K562 (cell line): ENCODE results near the gene P2RY13. TPM values are rescaled to one million over a fixed set of nuclear protein-coding genes. Genes with fewer than 3 reads are reported as not detected.

Experiments
- ATAC-seq: fragments of 200-7000 bp; cut with Tn5 transposase; 3 replicates; pipeline ENCODE4 v1.9.1; 2020; ENCODE audit warnings: moderate library complexity
- BruUV-seq: library from RNA; stranded (reverse); fragments of 400-500 nt; replicated peaks from 2 replicates; lab custom pipeline; 2021; lab: Mats Ljungman, UMichigan
- CTCF ChIA-PET: fragments of 300-600 bp; formaldehyde crosslinking; extraction: SDS; loops from one replicate; lab custom pipeline; 2021; ENCODE audit warnings: low intra/inter-chr PET ratio; lab: Yijun Ruan, JAX
- POLR2A ChIA-PET: fragments of 300-600, 350-650 bp; sonication (Branson Sonifier 250); formaldehyde crosslinking; extraction: SDS; loops from one replicate; lab custom pipeline; 2021; ENCODE audit warnings: antibody characterized with exemption, inconsistent platforms; lab: Yijun Ruan, JAX
- DNase-seq, 4 experiments: peaks; one replicate each; pipeline versions ENCODE4 v3.0.0 to v3.0.0-alpha.2; 2011 to 2018; ENCODE audit warnings: low spot score in 3 of 4, mixed read lengths in 3 of 4; ENCODE audit errors: extremely low read depth in 1 of 4
- FAIRE-seq: peaks from 2 replicates; lab custom pipeline; 2011; peaks lifted over from hg19 to GRCh38; lab: Jason Lieb, UNC
- H2AFZ ChIP-seq: 2 replicates; pipeline ENCODE4 v1.6.0; 2011; ENCODE audit warnings: low read depth, low read length, control low read depth, inconsistent platforms
- H3K27ac ChIP-seq: fragments of 200-600 bp; 3 replicates; pipeline ENCODE4 v1.8.0; 2011; ENCODE audit warnings: low read depth, mild to moderate bottlenecking, control low read depth, inconsistent platforms, low read length, moderate library complexity, mixed read lengths; ENCODE audit errors: extremely low read depth
- H3K27me3 ChIP-seq, 2 experiments: fragments of 300-600 bp in 1 of 2; 2 replicates in 1 of 2; 3 replicates in 1 of 2; pipeline versions ENCODE4 v1.6.0 to v1.8.0; 2011; ENCODE audit warnings: inconsistent platforms in 2 of 2, low read length in 2 of 2, mild to moderate bottlenecking in 1 of 2, mixed read lengths in 1 of 2, moderate library complexity in 1 of 2; ENCODE audit not compliant: control insufficient read depth in 2 of 2, insufficient read depth in 2 of 2
- H3K36me3 ChIP-seq: fragments of 300-600 bp; 3 replicates; pipeline ENCODE4 v1.8.0; 2011; ENCODE audit warnings: mild to moderate bottlenecking, low read length, inconsistent platforms; ENCODE audit not compliant: control insufficient read depth, insufficient read depth
- H3K4me1 ChIP-seq, 2 experiments: fragments of 200-600 bp in 1 of 2; replicated peaks in 1 of 2; 2 replicates in 1 of 2; 3 replicates in 1 of 2; pipeline versions ENCODE4 v1.5.1 to v1.8.0; 2011; ENCODE audit warnings: inconsistent platforms in 2 of 2, low read length in 2 of 2, mild to moderate bottlenecking in 1 of 2, mixed read lengths in 1 of 2, moderate library complexity in 1 of 2; ENCODE audit not compliant: control insufficient read depth in 2 of 2, insufficient read depth in 2 of 2
- H3K4me2 ChIP-seq: 2 replicates; pipeline ENCODE4 v1.6.1; 2011; ENCODE audit warnings: low read length, control low read depth, inconsistent platforms, mixed read lengths; ENCODE audit not compliant: insufficient read depth
- H3K4me3 ChIP-seq: fragments of 200-600 bp; sonication (generic), shearing (Covaris generic); 2 replicates; pipeline ENCODE4 v1.5.1; 2016; ENCODE audit warnings: control low read depth, inconsistent platforms
- H3K79me2 ChIP-seq: fragments of 200-600 bp; 3 replicates; pipeline ENCODE4 v1.8.0; 2011; ENCODE audit warnings: low read length, inconsistent platforms; ENCODE audit not compliant: control insufficient read depth, insufficient read depth
- H3K9ac ChIP-seq, 2 experiments: 2 replicates each; pipeline versions ENCODE4 v1.6.0 to v1.6.1; 2011; ENCODE audit warnings: low read depth in 2 of 2, low read length in 2 of 2, control low read depth in 1 of 2, inconsistent platforms in 1 of 2, mild to moderate bottlenecking in 1 of 2, mixed read lengths in 1 of 2; ENCODE audit not compliant: insufficient read depth in 1 of 2
- H3K9me1 ChIP-seq: one replicate; pipeline ENCODE4 v1.6.0; 2011; ENCODE audit warnings: inconsistent platforms, mild to moderate bottlenecking, low read length, moderate library complexity; ENCODE audit not compliant: control insufficient read depth, insufficient read depth
- H3K9me3 ChIP-seq: replicated peaks from 2 replicates; pipeline ENCODE4 v1.5.1; 2011; ENCODE audit warnings: low read depth, low read length, inconsistent platforms; ENCODE audit not compliant: control insufficient read depth, insufficient read depth
- H4K20me1 ChIP-seq: replicated peaks from 2 replicates; pipeline ENCODE4 v1.6.1; 2011; ENCODE audit warnings: low read length, inconsistent platforms, mixed read lengths; ENCODE audit not compliant: control insufficient read depth, insufficient read depth
- NR3C1 ChIP-seq: sonication (generic); formaldehyde crosslinking; IDR thresholded peaks from 2 replicates; pipeline ENCODE4 v1.8.1; 2022; ENCODE audit warnings: missing genetic modification reagents
- SOX6 ChIP-seq: fragments of 450-650 bp; IDR thresholded peaks from 2 replicates; pipeline ENCODE4 v1.6.1; 2014; ENCODE audit warnings: mild to moderate bottlenecking
- ZNF668 ChIP-seq: fragments of 250-450 bp; sonication (Bioruptor Pico); IDR thresholded peaks from 2 replicates; pipeline ENCODE4 v1.8.0; 2022; ENCODE audit warnings: mild to moderate bottlenecking, inconsistent platforms
- WGBS: fragments of 100-300 bp; shearing (Covaris generic); methylation state at CpG from one replicate; pipeline ENCODE4 v1.1.6; 2016; ENCODE audit warnings: low coverage, mixed read lengths; ENCODE audit not compliant: insufficient coverage; ENCODE audit errors: missing lambda C conversion rate; 5-methylcytosine and 5-hydroxymethylcytosine counted together
- in situ Hi-C: fragments of 300-500 bp; cut with MboI; formaldehyde crosslinking; loops from 4 replicates; pipeline ENCODE4 v1.15.0; 2018; ENCODE audit warnings: inconsistent platforms, mixed read lengths
- intact Hi-C: fragments of 100-400 bp; cut with micrococcal nuclease; formaldehyde crosslinking; loops from 2 replicates; pipeline ENCODE4 v1.14.2; 2022
- polyA plus RNA-seq, 8 experiments: library from polyadenylated mRNA; depleted of rRNA in 4 of 8; stranded (reverse) in 5 of 8; unstranded in 3 of 8; fragments of >200 nt; fragmentation: Nextera tagmentation in 2 of 8; fragmentation: Illumina TruSeq in 1 of 8; extraction: Ambion mirVana in 2 of 8; extraction: Trizol in 1 of 8; gene quantifications; 2 replicates each; pipeline versions ENCODE4 v1.2.1 to v1.2.3, GENCODE V29; 2011 to 2014; ENCODE audit warnings: inconsistent platforms in 1 of 8, missing spikeins in 1 of 8
- total RNA-seq, 7 experiments: library from RNA; depleted of rRNA in 6 of 7; stranded (reverse); fragments of >200 nt in 6 of 7; fragmentation: Illumina TruSeq in 2 of 7; extraction: Trizol in 2 of 7; gene quantifications; 2 replicates each; pipeline versions ENCODE4 v1.2.1 to v1.2.3, GENCODE V29; 2011 to 2021; ENCODE audit warnings: low replicate concordance in 1 of 7
- TF ChIP-seq, protein P1 (sequence below): fragments of 450-650 bp; formaldehyde crosslinking; IDR thresholded peaks from 2 replicates; pipeline ENCODE4 v1.4.0; 2020; ENCODE audit warnings: mild to moderate bottlenecking, mixed read lengths

Gene P2RY13
- total and polyA plus RNA-seq, 9 of the 15 experiments (the other 6 are each of a cell fraction or from before 2014, with no cell fraction given): not detected

DNA sequence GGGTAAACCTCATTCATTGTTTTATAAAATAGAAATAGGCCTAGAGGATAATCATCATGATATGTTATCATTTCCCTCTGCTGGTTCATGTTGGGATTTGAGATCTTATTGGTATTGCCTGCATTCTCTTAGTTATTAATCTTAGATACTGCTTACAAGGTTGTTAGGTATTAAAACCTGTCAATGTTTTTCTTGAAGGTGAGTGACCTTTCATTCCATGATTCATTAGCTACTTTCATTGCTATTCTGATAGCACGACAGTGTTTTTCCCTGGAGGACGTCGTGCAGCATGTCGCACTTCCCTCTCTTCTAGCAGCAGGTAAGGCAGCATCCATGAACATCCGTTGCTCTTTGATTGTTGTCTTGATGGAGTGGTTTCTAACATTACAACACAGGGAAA, 38.1 kb upstream of the P2RY13 start (continued):
- TF ChIP-seq ZNF668 (CRISPR knock-in tag) (no peak), NR3C1 (CRISPR knock-in tag) (no peak)
- TF ChIP-seq, all 486 proteins: peak for 0

DNA sequence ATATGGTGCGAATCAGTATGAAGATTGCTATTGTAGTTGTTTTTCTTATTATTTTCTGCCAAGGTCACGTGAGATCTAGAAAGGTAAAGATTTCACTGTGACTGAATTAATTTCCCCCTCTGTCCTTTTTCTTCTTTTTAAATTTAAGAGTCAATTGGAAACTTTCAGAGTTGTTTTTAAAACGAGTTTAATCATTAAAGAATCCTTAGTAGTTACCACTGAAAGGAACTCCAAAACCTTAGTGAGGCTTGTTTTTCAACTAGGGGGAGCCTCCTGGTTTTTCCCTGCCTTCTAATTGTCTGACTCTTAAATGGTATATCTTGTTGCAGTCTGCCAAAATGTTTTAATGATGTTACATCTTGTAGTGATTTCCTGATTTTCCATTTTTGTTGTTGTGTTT, 37.6 kb upstream of the P2RY13 start:
- TF ChIP-seq, protein P1, sequence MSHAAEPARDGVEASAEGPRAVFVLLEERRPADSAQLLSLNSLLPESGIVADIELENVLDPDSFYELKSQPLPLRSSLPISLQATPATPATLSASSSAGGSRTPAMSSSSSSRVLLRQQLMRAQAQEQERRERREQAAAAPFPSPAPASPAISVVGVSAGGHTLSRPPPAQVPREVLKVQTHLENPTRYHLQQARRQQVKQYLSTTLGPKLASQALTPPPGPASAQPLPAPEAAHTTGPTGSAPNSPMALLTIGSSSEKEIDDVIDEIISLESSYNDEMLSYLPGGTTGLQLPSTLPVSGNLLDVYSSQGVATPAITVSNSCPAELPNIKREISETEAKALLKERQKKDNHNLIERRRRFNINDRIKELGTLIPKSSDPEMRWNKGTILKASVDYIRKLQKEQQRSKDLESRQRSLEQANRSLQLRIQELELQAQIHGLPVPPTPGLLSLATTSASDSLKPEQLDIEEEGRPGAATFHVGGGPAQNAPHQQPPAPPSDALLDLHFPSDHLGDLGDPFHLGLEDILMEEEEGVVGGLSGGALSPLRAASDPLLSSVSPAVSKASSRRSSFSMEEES (CRISPR knock-in tag): peak; percentile 9; the same call in 1 of the 2 replicates
- TF ChIP-seq SOX6: no peak

More for the DNA sequence above, 37.6 kb upstream of the P2RY13 start:
- BruUV-seq: no TSS peak
- ATAC-seq (no peak), FAIRE-seq (no peak), DNase-seq (no peak)
- ChIA-PET CTCF (no interaction called here), POLR2A (interaction anchor here (1.3 kb wide), 1 partner anchor 21 kb away, joined by 4 read pairs; no protein-coding TSS in a partner anchor)
- H3K27me3 ChIP-seq: 0 out of 5 replicates have a peak, but pooled peaks cover 0 to 3% of the 10 kb centered on the region in 2 experiments
- H3K27ac ChIP-seq: no peak overlapping the region
- H4K20me1 ChIP-seq: no peaks in the 10 kb centered on the region
- H3K4me2 ChIP-seq: no peak overlapping the region
- H3K9ac ChIP-seq: no peak overlapping the region
- no peaks in the 10 kb centered on the region for H3K9me1 ChIP-seq
- WGBS: 0% methylated on average over 3 of the region's 3 CpGs
- H3K4me1 ChIP-seq: no peaks in the 10 kb centered on the region
- no peaks in the 10 kb centered on the region for H3K9me3 ChIP-seq
- no peaks in the 10 kb centered on the region for H3K36me3 ChIP-seq
- no peak overlapping the region for H2AFZ ChIP-seq
- H3K4me3 ChIP-seq: no peak overlapping the region
- in situ Hi-C loops (no loop called here), intact Hi-C loops (no loop called here)
- no peaks in the 10 kb centered on the region for H3K79me2 ChIP-seq
